ENCODE results near the gene PCSK7.

The PCSK7 gene

DNA sequence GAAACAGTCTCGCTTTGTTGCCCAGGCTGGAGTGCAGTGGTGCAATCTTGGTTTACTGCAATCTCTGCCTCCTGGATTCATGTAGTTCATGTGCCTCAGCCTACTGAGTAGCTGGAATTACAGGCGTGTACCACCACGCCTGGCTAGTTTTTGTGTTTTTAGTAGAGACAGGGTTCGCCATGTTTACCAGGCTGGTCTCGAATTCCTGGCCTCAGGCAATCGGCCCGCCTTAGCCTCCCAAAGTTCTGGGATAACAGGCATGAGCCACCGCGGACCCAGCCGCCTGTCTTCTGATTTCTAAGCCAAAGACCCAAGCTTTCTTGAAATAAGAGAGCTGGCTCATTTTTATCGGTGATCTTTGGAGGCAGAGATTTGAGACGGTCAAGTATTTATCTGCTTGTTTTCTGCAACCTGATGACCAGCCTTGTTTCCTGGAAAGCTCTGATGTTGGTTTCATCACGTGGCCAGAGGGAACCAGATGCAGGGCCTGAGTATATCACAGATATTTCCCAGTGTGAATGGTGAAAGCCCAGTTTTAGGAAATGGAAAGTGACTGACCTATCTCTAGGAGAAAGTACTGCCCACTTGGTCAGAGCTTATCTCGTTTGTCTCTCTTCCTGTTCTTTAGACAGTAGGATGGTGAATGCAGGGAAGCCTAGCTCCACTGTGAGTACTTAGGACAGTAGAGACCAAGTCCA, 59.0 kb downstream of the PCSK7 start:
- Histone ChIP-seq H3K4me1 (peaks cover 16% of the 10 kb centered on the region), H3K36me3 (peaks cover 32% of the 10 kb centered on the region), H3K9me3 (no peaks in the 10 kb centered on the region), H3K4me3 (ENCODE audit: low read depth, low read length) (no peak overlapping the region), H3K27me3 (no peaks in the 10 kb centered on the region)
- peak; percentile 39 for DNase-seq
- TF ChIP-seq, protein P1, sequence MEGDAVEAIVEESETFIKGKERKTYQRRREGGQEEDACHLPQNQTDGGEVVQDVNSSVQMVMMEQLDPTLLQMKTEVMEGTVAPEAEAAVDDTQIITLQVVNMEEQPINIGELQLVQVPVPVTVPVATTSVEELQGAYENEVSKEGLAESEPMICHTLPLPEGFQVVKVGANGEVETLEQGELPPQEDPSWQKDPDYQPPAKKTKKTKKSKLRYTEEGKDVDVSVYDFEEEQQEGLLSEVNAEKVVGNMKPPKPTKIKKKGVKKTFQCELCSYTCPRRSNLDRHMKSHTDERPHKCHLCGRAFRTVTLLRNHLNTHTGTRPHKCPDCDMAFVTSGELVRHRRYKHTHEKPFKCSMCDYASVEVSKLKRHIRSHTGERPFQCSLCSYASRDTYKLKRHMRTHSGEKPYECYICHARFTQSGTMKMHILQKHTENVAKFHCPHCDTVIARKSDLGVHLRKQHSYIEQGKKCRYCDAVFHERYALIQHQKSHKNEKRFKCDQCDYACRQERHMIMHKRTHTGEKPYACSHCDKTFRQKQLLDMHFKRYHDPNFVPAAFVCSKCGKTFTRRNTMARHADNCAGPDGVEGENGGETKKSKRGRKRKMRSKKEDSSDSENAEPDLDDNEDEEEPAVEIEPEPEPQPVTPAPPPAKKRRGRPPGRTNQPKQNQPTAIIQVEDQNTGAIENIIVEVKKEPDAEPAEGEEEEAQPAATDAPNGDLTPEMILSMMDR (IDR thresholded peaks at IDR 0.05; ENCODE audit: low read depth, low read length): no peak

DNA sequence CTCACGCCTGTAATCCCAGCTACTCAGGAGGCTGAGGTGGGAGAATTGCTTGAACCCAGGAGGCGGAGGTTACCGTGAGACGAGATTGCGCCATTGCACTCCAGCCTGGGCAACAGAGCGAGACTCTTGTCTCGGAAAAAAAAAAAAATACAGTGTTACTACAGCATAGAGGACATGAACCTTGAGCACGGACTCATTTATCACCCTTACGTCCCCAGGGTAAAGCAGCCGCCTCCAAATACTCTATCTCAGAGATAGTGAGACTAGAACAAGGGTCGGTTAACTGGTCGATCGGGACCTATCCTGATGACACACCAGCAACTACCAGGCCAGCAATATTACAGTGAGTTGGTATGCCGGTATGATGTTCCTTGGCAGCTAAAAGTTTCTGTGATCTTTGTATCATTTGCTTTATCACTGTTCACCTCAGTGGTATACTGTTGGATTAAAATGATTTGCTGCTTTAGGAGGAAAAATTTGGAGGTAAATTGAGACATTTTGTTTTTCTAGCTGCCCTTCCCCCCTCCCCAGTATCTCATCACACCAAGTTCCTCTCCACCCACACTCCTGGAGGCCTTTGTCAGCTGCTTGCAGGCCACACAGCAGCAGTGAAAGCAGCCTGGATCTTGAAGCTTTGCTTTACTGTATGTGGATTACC, 60.3 kb downstream of the PCSK7 start:
- peaks cover 16% of the 10 kb centered on the region for H3K4me1 ChIP-seq
- peaks cover 43% of the 10 kb centered on the region for H3K36me3 ChIP-seq
- no peaks in the 10 kb centered on the region for H3K9me3 ChIP-seq
- no peak for DNase-seq
- no peaks in the 10 kb centered on the region for H3K27me3 ChIP-seq
- TF ChIP-seq, protein P1 (IDR thresholded peaks at IDR 0.05; ENCODE audit: low read depth, low read length): no peak
- H3K4me3 ChIP-seq (ENCODE audit: low read depth, low read length): no peak overlapping the region

DNA sequence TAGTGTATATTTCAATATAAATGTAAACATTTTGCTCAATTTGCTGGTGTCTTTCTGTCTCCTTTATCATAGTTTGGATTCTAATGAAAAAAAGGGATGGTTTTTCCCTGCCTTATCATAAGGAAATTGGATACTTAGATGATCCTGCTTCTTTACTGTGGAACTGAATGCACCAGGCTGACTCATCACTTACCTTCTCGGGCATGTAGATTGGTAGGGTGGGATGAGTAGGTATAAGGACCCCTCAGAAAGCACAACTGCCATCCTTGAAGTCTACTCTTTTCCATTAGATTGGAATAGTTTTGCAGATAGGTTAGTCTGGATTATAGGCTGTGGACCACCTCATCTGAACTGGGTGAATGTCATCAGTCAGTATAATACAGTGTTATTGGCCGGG, 60.9 kb downstream of the PCSK7 start:
- TF ChIP-seq, protein P1 (IDR thresholded peaks at IDR 0.05; ENCODE audit: low read depth, low read length): no peak
- Histone ChIP-seq H3K4me3 (ENCODE audit: low read depth, low read length) (no peak overlapping the region), H3K4me1 (peaks cover 16% of the 10 kb centered on the region), H3K36me3 (peaks cover 46% of the 10 kb centered on the region), H3K9me3 (no peaks in the 10 kb centered on the region), H3K27me3 (no peaks in the 10 kb centered on the region)
- DNase-seq: no peak

DNA sequence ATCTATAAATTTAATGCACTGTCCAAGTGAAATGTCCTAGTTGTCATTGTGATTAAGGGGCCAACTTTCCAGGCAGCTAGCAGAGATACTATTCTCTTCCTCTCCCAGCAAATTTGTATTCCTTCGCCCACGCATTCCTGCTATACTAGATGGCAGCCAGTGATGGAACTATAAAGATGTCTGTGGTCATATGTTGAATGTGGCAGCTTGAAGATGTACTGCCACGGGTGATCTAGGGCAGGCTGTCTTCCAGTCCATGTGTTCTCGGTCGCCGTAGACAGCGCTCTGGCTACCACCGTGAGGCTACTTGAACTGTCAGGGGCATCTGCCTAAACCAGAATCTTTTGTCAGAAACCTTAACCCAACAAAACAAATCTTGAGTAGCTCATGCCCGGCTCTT, 61.7 kb downstream of the PCSK7 start:
- H3K9me3 ChIP-seq: no peaks in the 10 kb centered on the region
- peaks cover 54% of the 10 kb centered on the region for H3K36me3 ChIP-seq
- no peak overlapping the region for H3K4me3 ChIP-seq (ENCODE audit: low read depth, low read length)
- H3K4me1 ChIP-seq: peaks cover 16% of the 10 kb centered on the region
- no peak for DNase-seq
- no peaks in the 10 kb centered on the region for H3K27me3 ChIP-seq
- TF ChIP-seq, protein P1 (IDR thresholded peaks at IDR 0.05; ENCODE audit: low read depth, low read length): no peak

DNA sequence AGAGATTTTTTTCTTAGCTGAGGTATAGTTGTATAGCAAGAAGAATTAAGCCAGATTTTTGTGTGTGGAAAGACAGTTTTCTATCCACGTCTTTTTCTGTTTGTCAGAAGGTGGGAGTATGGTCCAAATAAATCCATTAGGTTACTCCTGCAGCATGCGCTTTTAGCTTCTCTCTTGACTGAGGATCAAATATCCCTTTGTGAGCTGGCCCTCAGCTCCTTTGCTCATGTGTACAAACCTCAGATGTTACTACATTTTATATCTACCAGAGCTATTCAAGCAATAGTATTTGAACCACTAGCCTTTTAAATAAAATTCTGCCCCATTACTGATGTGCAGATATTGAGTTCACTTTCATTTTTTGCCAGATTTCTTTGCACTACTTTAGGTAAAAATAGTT, 62.1 kb downstream of the PCSK7 start:
- DNase-seq: no peak
- no peaks in the 10 kb centered on the region for H3K9me3 ChIP-seq
- peaks cover 58% of the 10 kb centered on the region for H3K36me3 ChIP-seq
- peaks cover 16% of the 10 kb centered on the region for H3K4me1 ChIP-seq
- H3K4me3 ChIP-seq (ENCODE audit: low read depth, low read length): no peak overlapping the region
- TF ChIP-seq, protein P1 (IDR thresholded peaks at IDR 0.05; ENCODE audit: low read depth, low read length): no peak
- H3K27me3 ChIP-seq: no peaks in the 10 kb centered on the region

DNA sequence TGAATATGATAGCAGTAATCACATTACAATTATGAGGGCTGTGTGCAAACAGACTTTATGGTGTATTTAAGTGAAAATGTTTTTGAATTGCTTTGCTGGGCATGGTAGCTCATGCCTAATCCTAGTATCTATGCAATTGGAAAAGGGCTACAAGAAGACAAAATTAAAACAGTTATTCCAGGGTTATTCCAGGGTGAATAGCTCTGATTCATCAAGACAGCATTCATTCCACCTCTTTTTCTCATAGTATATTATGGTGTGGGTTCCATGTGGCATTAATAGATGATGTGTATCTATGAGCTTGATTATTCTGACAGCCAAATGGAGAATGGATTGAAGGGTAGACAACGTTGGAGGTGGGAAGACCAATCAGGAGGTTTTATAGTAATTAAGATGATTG, 65.4 kb downstream of the PCSK7 start:
- TF ChIP-seq, protein P1 (IDR thresholded peaks at IDR 0.05; ENCODE audit: low read depth, low read length): no peak
- no peak overlapping the region for H3K4me3 ChIP-seq (ENCODE audit: low read depth, low read length)
- no peaks in the 10 kb centered on the region; the same call in none of the 2 replicates for H3K4me1 ChIP-seq
- no peaks in the 10 kb centered on the region for H3K27me3 ChIP-seq
- H3K9me3 ChIP-seq: no peaks in the 10 kb centered on the region
- no peak for DNase-seq
- H3K36me3 ChIP-seq: peaks cover 85% of the 10 kb centered on the region
